ENCODE measurements around the gene FAM50A.

FAM50A gene

GRCh38 chrX:154430479-154430878 is 13.5 kb upstream of the FAM50A start:
- TF ChIP-seq GATA2 (IDR thresholded peaks at IDR 0.05; ENCODE audit: low read depth, low read length) (no peak), GATA3 (IDR thresholded peaks at IDR 0.05; ENCODE audit: low read depth, low read length) (no peak)

- no peak for TF ChIP-seq GATA3 (IDR thresholded peaks at IDR 0.05; ENCODE audit: low read depth, low read length)
These were observed 13.0 kb upstream of the FAM50A start for GRCh38 chrX:154430916-154431315.

DNA sequence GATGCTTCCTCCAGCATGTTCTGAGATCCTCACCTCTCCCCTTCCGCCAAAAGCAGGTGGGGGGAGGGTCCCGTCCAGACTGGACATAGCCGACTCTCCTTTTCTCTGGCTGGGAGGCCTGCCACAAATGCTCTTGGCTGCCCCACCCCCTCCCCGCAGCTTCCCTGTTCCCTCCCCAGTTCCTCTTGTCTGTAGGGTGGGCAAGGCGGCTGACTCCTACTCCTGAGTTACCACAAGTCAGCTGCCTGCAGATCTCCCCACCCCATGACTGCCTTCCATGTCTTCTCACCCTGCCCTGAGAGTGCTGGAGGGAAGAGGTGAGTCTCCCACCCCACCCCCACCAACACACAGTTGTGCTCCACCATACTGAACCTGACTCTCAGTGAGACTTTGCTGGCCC is 12.6 kb upstream of the FAM50A start:
- no peak for TF ChIP-seq GATA3 (IDR thresholded peaks at IDR 0.05; ENCODE audit: low read depth, low read length)
- no peak for TF ChIP-seq GATA2 (IDR thresholded peaks at IDR 0.05; ENCODE audit: low read depth, low read length)

DNA sequence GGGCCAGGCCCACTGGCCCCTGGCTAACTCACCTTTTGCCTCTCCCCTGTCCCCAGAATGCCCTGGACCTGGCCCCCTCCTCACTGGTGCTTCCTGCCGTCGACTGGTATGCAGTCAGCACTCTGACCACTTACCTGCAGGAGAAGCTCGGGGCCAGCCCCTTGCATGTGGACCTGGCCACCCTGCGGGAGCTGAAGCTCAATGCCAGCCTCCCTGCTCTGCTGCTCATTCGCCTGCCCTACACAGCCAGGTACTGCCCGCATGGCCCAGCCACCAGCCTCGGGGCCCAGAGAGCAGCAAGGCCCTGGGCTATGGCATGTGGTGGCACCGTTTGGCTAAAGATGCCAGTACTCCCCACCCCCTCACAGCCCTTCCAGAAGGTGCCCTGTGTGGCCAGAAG is 11.7 kb upstream of the FAM50A start:
- TF ChIP-seq GATA3 (IDR thresholded peaks at IDR 0.05; ENCODE audit: low read depth, low read length) = no peak
- TF ChIP-seq GATA2 (IDR thresholded peaks at IDR 0.05; ENCODE audit: low read depth, low read length) = no peak

- TF ChIP-seq GATA3 (IDR thresholded peaks at IDR 0.05; ENCODE audit: low read depth, low read length) (no peak), GATA2 (IDR thresholded peaks at IDR 0.05; ENCODE audit: low read depth, low read length) (no peak)
These were observed 10.3 kb upstream of the FAM50A start for GRCh38 chrX:154433605-154434004.

GRCh38 chrX:154434394-154435168 is 9.4 kb upstream of the FAM50A start:
- TF ChIP-seq GATA3 (IDR thresholded peaks at IDR 0.05; ENCODE audit: low read depth, low read length) (no peak), GATA2 (IDR thresholded peaks at IDR 0.05; ENCODE audit: low read depth, low read length) (no peak)

GRCh38 chrX:154435171-154435733 is 8.7 kb upstream of the FAM50A start:
- TF ChIP-seq GATA2 (IDR thresholded peaks at IDR 0.05; ENCODE audit: low read depth, low read length) (no peak), GATA3 (IDR thresholded peaks at IDR 0.05; ENCODE audit: low read depth, low read length) (no peak)

DNA sequence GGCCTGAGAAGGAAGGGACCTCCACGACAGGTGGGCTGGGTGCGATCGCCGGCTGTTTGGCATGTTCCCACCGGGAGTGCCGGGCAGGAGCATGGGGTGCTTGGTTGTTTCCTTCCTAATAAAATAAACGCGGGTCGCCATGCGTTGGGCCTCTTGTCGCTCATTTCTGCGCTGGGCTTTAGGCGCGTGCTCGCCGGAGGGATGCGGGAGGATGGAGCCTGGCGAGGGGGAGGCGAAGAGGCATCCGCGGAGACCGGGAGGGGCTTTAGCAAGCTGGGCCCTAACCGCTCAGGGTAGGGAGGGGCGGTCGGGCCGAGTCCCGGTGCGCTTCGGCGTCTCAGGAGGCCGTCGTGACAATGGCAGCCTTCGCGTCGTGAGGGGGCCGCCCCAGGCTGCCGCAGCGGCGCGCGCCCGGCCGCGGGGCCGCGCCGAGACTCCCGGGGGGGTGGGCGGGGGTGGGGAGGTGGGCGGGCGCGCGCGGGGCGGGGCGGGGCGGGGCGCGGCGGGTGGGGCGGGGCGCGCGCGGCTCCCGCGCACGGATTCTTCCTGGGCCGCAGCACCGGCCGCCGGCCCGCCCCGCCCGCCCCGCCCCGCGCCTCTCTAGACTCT is 7.5 kb upstream of the FAM50A start:
- TF ChIP-seq GATA2 (IDR thresholded peaks at IDR 0.05; ENCODE audit: low read depth, low read length) = no peak

DNA sequence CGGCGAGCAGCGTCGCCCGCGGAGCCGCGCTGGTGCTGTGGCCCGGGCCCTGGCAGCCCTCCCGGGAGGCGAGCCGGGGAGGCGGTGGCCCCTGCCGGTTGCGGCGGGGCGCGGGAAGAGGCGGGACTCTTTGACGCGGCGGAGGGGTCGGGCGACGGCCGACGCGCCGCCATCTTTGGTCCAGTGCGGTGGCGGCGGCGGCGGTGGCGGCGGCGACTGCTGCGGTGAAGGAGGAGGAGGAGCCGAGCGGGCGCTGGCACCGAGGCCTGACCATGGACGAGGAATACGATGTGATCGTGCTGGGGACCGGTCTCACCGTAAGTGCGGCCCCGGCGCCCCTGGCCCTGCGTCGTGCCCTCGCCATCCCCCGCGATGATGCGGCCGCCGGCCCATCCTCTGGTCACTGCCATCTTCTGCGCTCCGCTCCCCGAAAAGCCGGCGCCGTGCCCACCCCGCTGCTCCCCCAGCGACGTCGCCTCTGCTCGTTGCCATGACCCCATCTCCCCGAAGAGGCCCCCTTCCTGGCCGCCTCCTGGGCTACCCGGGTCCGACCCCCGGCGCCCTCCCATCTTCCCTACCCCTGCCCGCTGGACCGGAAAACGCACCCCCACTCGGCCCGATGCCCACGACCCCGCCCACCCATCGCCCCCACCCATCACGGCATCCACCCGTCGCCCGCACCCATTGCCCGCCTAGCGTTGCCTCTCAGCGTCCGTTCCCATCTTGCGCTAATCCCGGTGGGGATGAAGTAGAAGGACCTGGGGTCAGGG is 6.8 kb upstream of the FAM50A start, which contains the start of gene GDI1:
Gene GDI1 (plus strand): TSS at position 172 of the 770 bp plus-strand sequence. CDS start 101 bp downstream, at position 273.
- TF ChIP-seq GATA2 (IDR thresholded peaks at IDR 0.05; ENCODE audit: low read depth, low read length) (no peak), GATA3 (IDR thresholded peaks at IDR 0.05; ENCODE audit: low read depth, low read length) (no peak)

GRCh38 chrX:154437971-154438893 is 5.7 kb upstream of the FAM50A start:
- TF ChIP-seq GATA2 (IDR thresholded peaks at IDR 0.05; ENCODE audit: low read depth, low read length) (no peak), GATA3 (IDR thresholded peaks at IDR 0.05; ENCODE audit: low read depth, low read length) (no peak)

DNA sequence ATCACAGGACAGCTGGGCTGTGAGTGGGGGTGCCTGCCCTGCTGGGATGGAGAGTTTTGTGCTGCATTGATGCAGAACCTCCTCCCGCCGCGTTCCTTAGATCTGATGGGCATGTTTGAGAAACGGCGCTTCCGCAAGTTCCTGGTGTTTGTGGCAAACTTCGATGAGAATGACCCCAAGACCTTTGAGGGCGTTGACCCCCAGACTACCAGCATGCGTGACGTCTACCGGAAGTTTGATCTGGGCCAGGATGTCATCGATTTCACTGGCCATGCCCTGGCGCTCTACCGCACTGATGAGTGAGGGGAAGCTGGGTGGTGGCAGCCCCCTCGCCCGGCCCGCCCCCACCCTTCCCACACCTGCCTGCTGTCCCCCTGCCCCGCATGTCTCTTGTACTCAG is 4.1 kb upstream of the FAM50A start:
- TF ChIP-seq GATA2 (IDR thresholded peaks at IDR 0.05; ENCODE audit: low read depth, low read length) (no peak), GATA3 (IDR thresholded peaks at IDR 0.05; ENCODE audit: low read depth, low read length) (no peak)

DNA sequence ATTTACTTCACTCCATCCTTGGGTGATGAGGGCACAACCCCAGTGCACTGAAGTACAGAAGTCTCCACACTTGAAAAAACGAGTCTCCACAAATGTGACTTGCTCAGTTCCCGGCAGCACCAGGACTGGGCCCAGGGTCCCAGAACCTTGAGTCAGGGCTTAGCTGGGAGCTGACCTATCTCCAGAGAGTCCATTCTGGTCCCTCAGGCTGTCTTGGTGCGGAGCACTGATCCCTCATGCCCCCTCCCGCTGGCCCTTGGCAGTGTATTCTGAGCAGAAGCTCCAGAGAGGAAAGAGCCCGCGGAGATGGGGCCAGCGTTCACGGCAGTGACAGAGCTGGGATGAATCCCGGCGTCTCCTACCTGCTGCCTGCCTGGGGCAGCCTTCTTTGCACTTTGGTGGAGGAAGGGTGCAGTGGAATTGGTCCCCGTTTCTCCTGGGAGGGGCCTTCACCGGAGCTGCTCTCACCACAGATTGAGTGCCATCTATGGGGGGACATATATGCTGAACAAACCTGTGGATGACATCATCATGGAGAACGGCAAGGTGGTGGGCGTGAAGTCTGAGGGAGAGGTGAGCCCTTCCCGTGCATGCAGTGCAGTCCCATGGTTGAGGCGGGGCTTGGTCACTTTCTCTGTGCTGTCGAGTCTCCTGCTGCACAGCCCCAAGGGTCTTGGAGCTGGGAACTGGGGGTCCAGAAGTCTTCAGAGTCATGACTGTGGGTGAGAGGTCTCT is 3.2 kb upstream of the FAM50A start:
- TF ChIP-seq GATA3 (IDR thresholded peaks at IDR 0.05; ENCODE audit: low read depth, low read length) (no peak), GATA2 (IDR thresholded peaks at IDR 0.05; ENCODE audit: low read depth, low read length) (no peak)

GRCh38 chrX:154441564-154441963 is 2.4 kb upstream of the FAM50A start:
- TF ChIP-seq GATA2 (IDR thresholded peaks at IDR 0.05; ENCODE audit: low read depth, low read length) (no peak), GATA3 (IDR thresholded peaks at IDR 0.05; ENCODE audit: low read depth, low read length) (no peak)

Data from SH-SY5Y (cell line).